HepG2 (cell line): Measurements from ENCODE around the gene BPGM. TPM values are rescaled to one million over a fixed set of nuclear protein-coding genes. Genes with fewer than 3 reads are reported as not detected.
A peak's percentile ranks its signal among the peaks of the same experiment; 100 is the strongest.

ENCODE experiments used
- ATAC-seq: fragments of 200-7000 bp; cut with Tn5 transposase; 3 replicates; pipeline ENCODE4 v1.9.1; 2020; ENCODE audit warnings: mild to moderate bottlenecking, moderate library complexity
- BruUV-seq: library from RNA; stranded (reverse); fragments of 400-500 nt; replicated peaks from 2 replicates; lab custom pipeline; 2021; lab: Mats Ljungman, UMichigan
- CTCF ChIA-PET: fragments of 300-600 bp; formaldehyde crosslinking; extraction: SDS; loops from one replicate; lab custom pipeline; 2021; ENCODE audit warnings: low total read pairs, inconsistent platforms, low intra/inter-chr PET ratio; lab: Yijun Ruan, JAX
- POLR2A ChIA-PET: fragments of 350-600 bp; sonication (Branson Sonifier 250); formaldehyde crosslinking; loops from one replicate; lab custom pipeline; 2020; ENCODE audit warnings: antibody characterized with exemption, inconsistent platforms; lab: Yijun Ruan, JAX
- DNase-seq: peaks from one replicate; pipeline ENCODE4 v3.0.0-alpha.2; 2015; ENCODE audit warnings: low spot score
- FAIRE-seq: peaks from 3 replicates; lab custom pipeline; 2011; peaks lifted over from hg19 to GRCh38; lab: Jason Lieb, UNC
- H2AFZ ChIP-seq: one replicate; pipeline ENCODE4 v1.6.1; 2011; ENCODE audit warnings: low read length, inconsistent platforms
- H3K27ac ChIP-seq: fragments of 300-600 bp; 3 replicates; pipeline ENCODE4 v1.8.0; 2011; ENCODE audit warnings: mixed run types, mild to moderate bottlenecking, mixed read lengths, low read length, inconsistent platforms; ENCODE audit not compliant: insufficient read depth; ENCODE audit errors: extremely low read length
- H3K27me3 ChIP-seq, 2 experiments: fragments of 200-600 bp in 1 of 2; 2 replicates in 1 of 2; 3 replicates in 1 of 2; pipeline versions ENCODE4 v1.6.0 to v1.8.0; 2011; ENCODE audit warnings: low read length in 2 of 2, mild to moderate bottlenecking in 2 of 2, moderate library complexity in 2 of 2, inconsistent platforms in 1 of 2; ENCODE audit not compliant: insufficient read depth in 2 of 2, control insufficient read depth in 1 of 2
- H3K36me3 ChIP-seq, 2 experiments: fragments of 200-600 bp in 1 of 2; replicated peaks in 1 of 2; 2 replicates in 1 of 2; 3 replicates in 1 of 2; pipeline versions ENCODE4 v1.5.1 to v1.8.0; 2011; ENCODE audit warnings: low read length in 2 of 2, inconsistent platforms in 1 of 2; ENCODE audit not compliant: insufficient read depth in 2 of 2, control insufficient read depth in 1 of 2
- H3K4me1 ChIP-seq: 2 replicates; pipeline ENCODE4 v1.5.1; 2012; ENCODE audit warnings: low read length, inconsistent platforms; ENCODE audit not compliant: insufficient read depth
- H3K4me2 ChIP-seq: 2 replicates; pipeline ENCODE4 v1.6.0; 2011; ENCODE audit warnings: low read depth, low read length, inconsistent platforms
- H3K4me3 ChIP-seq, 3 experiments: fragments of 200-600 bp in 1 of 3; sonication (generic), shearing (Covaris generic) in 1 of 3; replicated peaks in 1 of 3; 2 replicates each; pipeline ENCODE4 v1.5.1; 2011 to 2016; ENCODE audit warnings: low read length in 3 of 3, inconsistent platforms in 2 of 3, low read depth in 2 of 3, mild to moderate bottlenecking in 2 of 3, control low read depth in 1 of 3, mixed read lengths in 1 of 3; ENCODE audit not compliant: insufficient read depth in 1 of 3
- H3K79me2 ChIP-seq: one replicate; pipeline ENCODE4 v1.6.1; 2011; ENCODE audit warnings: low read length, inconsistent platforms; ENCODE audit not compliant: insufficient read depth
- H3K9ac ChIP-seq: 2 replicates; pipeline ENCODE4 v1.6.0; 2011; ENCODE audit warnings: mild to moderate bottlenecking, low read depth, low read length, inconsistent platforms; ENCODE audit not compliant: insufficient read depth
- H3K9me3 ChIP-seq: 2 replicates; pipeline ENCODE4 v1.5.1; 2012; ENCODE audit warnings: mild to moderate bottlenecking, low read length
- H4K20me1 ChIP-seq: 2 replicates; pipeline ENCODE4 v1.6.0; 2011; ENCODE audit warnings: inconsistent platforms, mild to moderate bottlenecking, low read length, moderate library complexity; ENCODE audit not compliant: insufficient read depth
- MIER3 ChIP-seq: IDR thresholded peaks from 2 replicates; pipeline ENCODE4 v1.6.1; 2016; ENCODE audit warnings: missing compliant biosample characterization, borderline replicate concordance
- SMC3 ChIP-seq: IDR thresholded peaks from 2 replicates; pipeline ENCODE4 v1.6.1; 2011; ENCODE audit warnings: low read length, improper control_type of control experiment
- STAG1 ChIP-seq: sonication (generic); formaldehyde crosslinking; IDR thresholded peaks from 2 replicates; pipeline ENCODE4 v1.4.0; 2020; ENCODE audit warnings: missing genetic modification reagents
- ZNF12 ChIP-seq: sonication (generic); formaldehyde crosslinking; IDR thresholded peaks from 2 replicates; pipeline ENCODE4 v1.5.0; 2020; ENCODE audit warnings: missing genetic modification reagents
- whole genome bisulfite sequencing: methylation state at CpG from one replicate; pipeline ENCODE4 v1.1.6; 2017; ENCODE audit warnings: low lambda C conversion rate; 5-methylcytosine and 5-hydroxymethylcytosine counted together
- in situ Hi-C: cut with HindIII; loops from 2 replicates; pipeline ENCODE4 v1.10.0; 2017; ENCODE audit warnings: low pct_unique_long_range_greater_than_20kb; ENCODE audit not compliant: extremely low pct_ligation_motif_present
- intact Hi-C: fragments of 100-400 bp; cut with micrococcal nuclease; formaldehyde crosslinking; loops from one replicate; pipeline ENCODE4 v1.10.0; 2022; ENCODE audit not compliant: unreplicated experiment
- polyA plus RNA-seq, 8 experiments: library from polyadenylated mRNA; depleted of rRNA in 3 of 8; stranded (reverse) in 7 of 8; unstranded in 1 of 8; fragments of >200 nt; fragmentation: Illumina TruSeq in 4 of 8; extraction: Trizol in 4 of 8; gene quantifications; 2 replicates each; pipeline versions ENCODE4 v1.2.1 to v1.2.3, GENCODE V29; 2011 to 2016; ENCODE audit warnings: low read depth in 4 of 8, missing spikeins in 1 of 8, mixed read lengths in 1 of 8; ENCODE audit not compliant: insufficient read depth in 1 of 8
- total RNA-seq, 5 experiments: library from RNA; depleted of rRNA; stranded (reverse); fragments of >200 nt; fragmentation: Illumina TruSeq; extraction: Trizol; gene quantifications; 2 replicates each; pipeline ENCODE4 v1.2.3, GENCODE V29; 2016; ENCODE audit warnings: low read depth in 1 of 5
- TF ChIP-seq, protein P1 (sequence below): sonication (generic); formaldehyde crosslinking; IDR thresholded peaks from 2 replicates; pipeline ENCODE4 v1.5.0; 2020; ENCODE audit warnings: mild to moderate bottlenecking, missing genetic modification reagents, moderate library complexity
- TF ChIP-seq, protein P2 (sequence below): sonication (generic); formaldehyde crosslinking; IDR thresholded peaks from 2 replicates; pipeline ENCODE4 v1.4.0; 2020; ENCODE audit warnings: missing genetic modification reagents, mild to moderate bottlenecking, borderline replicate concordance

The BPGM gene
- total and polyA plus RNA-seq, 2 of the 13 experiments (the other 11 are each of a cell fraction or from before 2014, with no cell fraction given) = 4.0 to 7.5 TPM

DNA sequence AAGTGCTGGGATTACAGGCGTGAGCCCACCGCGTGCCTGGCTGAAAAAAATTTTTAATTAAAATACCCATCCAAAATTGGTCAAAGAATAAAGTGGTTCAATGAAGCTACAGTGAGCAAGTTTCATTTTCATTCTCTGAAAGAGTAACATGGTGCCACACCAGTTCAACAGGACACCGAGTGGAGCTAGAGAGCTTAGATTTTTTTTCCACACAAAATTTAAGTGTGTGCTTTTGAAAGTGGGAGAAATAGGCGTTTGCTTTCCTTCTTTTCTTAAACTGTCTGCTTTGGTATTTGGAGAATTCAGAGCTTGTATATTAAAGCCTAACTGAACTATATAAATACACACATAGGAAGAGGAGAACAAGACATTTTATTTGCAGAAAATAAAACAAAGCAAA lies 43.4 kb downstream of the BPGM start:
- in situ Hi-C loops = no loop called here
- POLR2A ChIA-PET = no interaction called here
- FAIRE-seq = no peak

More for the DNA sequence above, 43.4 kb downstream of the BPGM start:
- H3K27ac ChIP-seq = no peak overlapping the region
- no TSS peak for BruUV-seq
- no peaks in the 10 kb centered on the region for H3K79me2 ChIP-seq
- TF ChIP-seq ZNF12 (CRISPR knock-in tag) (no peak), SMC3 (peak; percentile 17; the same call in 1 of the 2 replicates), MIER3 (CRISPR knock-in tag) (no peak), STAG1 (CRISPR knock-in tag) (peak; percentile 39)
- TF ChIP-seq, protein P1, sequence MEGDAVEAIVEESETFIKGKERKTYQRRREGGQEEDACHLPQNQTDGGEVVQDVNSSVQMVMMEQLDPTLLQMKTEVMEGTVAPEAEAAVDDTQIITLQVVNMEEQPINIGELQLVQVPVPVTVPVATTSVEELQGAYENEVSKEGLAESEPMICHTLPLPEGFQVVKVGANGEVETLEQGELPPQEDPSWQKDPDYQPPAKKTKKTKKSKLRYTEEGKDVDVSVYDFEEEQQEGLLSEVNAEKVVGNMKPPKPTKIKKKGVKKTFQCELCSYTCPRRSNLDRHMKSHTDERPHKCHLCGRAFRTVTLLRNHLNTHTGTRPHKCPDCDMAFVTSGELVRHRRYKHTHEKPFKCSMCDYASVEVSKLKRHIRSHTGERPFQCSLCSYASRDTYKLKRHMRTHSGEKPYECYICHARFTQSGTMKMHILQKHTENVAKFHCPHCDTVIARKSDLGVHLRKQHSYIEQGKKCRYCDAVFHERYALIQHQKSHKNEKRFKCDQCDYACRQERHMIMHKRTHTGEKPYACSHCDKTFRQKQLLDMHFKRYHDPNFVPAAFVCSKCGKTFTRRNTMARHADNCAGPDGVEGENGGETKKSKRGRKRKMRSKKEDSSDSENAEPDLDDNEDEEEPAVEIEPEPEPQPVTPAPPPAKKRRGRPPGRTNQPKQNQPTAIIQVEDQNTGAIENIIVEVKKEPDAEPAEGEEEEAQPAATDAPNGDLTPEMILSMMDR (CRISPR knock-in tag) = peak; percentile 46; the same call in 1 of the 2 replicates
- TF ChIP-seq, protein P2, sequence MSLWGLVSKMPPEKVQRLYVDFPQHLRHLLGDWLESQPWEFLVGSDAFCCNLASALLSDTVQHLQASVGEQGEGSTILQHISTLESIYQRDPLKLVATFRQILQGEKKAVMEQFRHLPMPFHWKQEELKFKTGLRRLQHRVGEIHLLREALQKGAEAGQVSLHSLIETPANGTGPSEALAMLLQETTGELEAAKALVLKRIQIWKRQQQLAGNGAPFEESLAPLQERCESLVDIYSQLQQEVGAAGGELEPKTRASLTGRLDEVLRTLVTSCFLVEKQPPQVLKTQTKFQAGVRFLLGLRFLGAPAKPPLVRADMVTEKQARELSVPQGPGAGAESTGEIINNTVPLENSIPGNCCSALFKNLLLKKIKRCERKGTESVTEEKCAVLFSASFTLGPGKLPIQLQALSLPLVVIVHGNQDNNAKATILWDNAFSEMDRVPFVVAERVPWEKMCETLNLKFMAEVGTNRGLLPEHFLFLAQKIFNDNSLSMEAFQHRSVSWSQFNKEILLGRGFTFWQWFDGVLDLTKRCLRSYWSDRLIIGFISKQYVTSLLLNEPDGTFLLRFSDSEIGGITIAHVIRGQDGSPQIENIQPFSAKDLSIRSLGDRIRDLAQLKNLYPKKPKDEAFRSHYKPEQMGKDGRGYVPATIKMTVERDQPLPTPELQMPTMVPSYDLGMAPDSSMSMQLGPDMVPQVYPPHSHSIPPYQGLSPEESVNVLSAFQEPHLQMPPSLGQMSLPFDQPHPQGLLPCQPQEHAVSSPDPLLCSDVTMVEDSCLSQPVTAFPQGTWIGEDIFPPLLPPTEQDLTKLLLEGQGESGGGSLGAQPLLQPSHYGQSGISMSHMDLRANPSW (CRISPR knock-in tag) = no peak
- H3K4me1 ChIP-seq = peaks cover 28% of the 10 kb centered on the region
- intact Hi-C loops = loop anchor here (2.0 to 10.0 kb wide), 2 partner anchors 55 to 253 kb away; no protein-coding TSS in a partner anchor
- 19% methylated on average over 5 of the region's 5 CpGs for WGBS
- H3K36me3 ChIP-seq = no peaks in the 10 kb centered on the region
- DNase-seq (no peak), ATAC-seq (peak; percentile 68)
- no peak overlapping the region for H2AFZ ChIP-seq
- H4K20me1 ChIP-seq = no peaks in the 10 kb centered on the region
- no peak overlapping the region for H3K4me3 ChIP-seq
- H3K27me3 ChIP-seq = peaks cover 0 to 3% of the 10 kb centered on the region in 2 experiments; a peak in 2 of 5 replicates
- no peak overlapping the region for H3K9ac ChIP-seq
- CTCF ChIA-PET = interaction anchor here (1.1 kb wide), 1 partner anchor 155 kb away, joined by 4 read pairs; no protein-coding TSS in a partner anchor
- no peaks in the 10 kb centered on the region for H3K9me3 ChIP-seq
- peak overlapping the region; percentile 29; the same call in 1 of the 2 replicates for H3K4me2 ChIP-seq
